ENCODE data around the gene KLHL2. TPM values are rescaled to one million over a fixed set of nuclear protein-coding genes. Genes with fewer than 3 reads are reported as not detected.

KLHL2 gene
- polyA plus RNA-seq, 3 donors: 6.9 to 22.6 (median 11.1) TPM

- TF ChIP-seq, protein P1, sequence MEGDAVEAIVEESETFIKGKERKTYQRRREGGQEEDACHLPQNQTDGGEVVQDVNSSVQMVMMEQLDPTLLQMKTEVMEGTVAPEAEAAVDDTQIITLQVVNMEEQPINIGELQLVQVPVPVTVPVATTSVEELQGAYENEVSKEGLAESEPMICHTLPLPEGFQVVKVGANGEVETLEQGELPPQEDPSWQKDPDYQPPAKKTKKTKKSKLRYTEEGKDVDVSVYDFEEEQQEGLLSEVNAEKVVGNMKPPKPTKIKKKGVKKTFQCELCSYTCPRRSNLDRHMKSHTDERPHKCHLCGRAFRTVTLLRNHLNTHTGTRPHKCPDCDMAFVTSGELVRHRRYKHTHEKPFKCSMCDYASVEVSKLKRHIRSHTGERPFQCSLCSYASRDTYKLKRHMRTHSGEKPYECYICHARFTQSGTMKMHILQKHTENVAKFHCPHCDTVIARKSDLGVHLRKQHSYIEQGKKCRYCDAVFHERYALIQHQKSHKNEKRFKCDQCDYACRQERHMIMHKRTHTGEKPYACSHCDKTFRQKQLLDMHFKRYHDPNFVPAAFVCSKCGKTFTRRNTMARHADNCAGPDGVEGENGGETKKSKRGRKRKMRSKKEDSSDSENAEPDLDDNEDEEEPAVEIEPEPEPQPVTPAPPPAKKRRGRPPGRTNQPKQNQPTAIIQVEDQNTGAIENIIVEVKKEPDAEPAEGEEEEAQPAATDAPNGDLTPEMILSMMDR (IDR thresholded peaks at IDR 0.05): no peak
- H2AFZ ChIP-seq (ENCODE audit: insufficient read depth, low read depth, low read length, poor library complexity, severe bottlenecking): peak overlapping the region; percentile 76
- H3K9me3 ChIP-seq (replicated peaks in 1 of 2; ENCODE audit: control insufficient read depth in 1 of 2, insufficient read depth in 1 of 2, low read length in 2 of 2): no peaks in the 10 kb centered on the region
- peaks cover 13 to 22% of the 10 kb centered on the region in 2 donors for H3K36me3 ChIP-seq (replicated peaks in 1 of 2; ENCODE audit: control insufficient read depth in 1 of 2, insufficient read depth in 2 of 2, low read length in 2 of 2)
- peak overlapping the region; percentile 76 to 89 for H3K27ac ChIP-seq (ENCODE audit: low read depth in 1 of 2, low read length in 2 of 2)
- Mint-ChIP-seq H3K27me3 (ENCODE audit: low read depth in 3 of 3) (no peaks in the 10 kb centered on the region), H3K9me3 (no peaks in the 10 kb centered on the region), H3K4me3 (peak overlapping the region; percentile 72 to 91), H3K36me3 (peaks cover 23 to 35% of the 10 kb centered on the region in 2 donors), H3K4me1 (peaks cover 50% of the 10 kb centered on the region), H3K27ac (peak overlapping the region; percentile 85 to 95 (median 94))
- H3K27me3 ChIP-seq (ENCODE audit: control insufficient read depth in 2 of 2, insufficient read depth in 2 of 2, low read length in 2 of 2): no peaks in the 10 kb centered on the region
- no peaks in the 10 kb centered on the region for H4K20me1 ChIP-seq (ENCODE audit: insufficient read depth, low read length)
- peak overlapping the region; percentile 12 to 69 (median 35) for H3K4me3 ChIP-seq (replicated peaks in 1 of 3; ENCODE audit: low read depth in 2 of 3, low read length in 3 of 3)
- intact Hi-C loops (cut with micrococcal nuclease): loop anchor here in 1 of 2 donors (5.0 kb wide), 1 partner anchor 32 kb away; the partner anchor contains the start of gene MSMO1
- H3K4me2 ChIP-seq (replicated peaks; ENCODE audit: extremely low read depth, low read length, poor library complexity, severe bottlenecking): peak overlapping the region; percentile 74
- peaks cover 61% of the 10 kb centered on the region for H3K79me2 ChIP-seq (ENCODE audit: insufficient read depth, low read length)
- H3K4me1 ChIP-seq (ENCODE audit: control insufficient read depth in 1 of 2, insufficient read depth in 2 of 2, low read length in 2 of 2): peaks cover 40 to 42% of the 10 kb centered on the region in 2 donors
- 14% methylated on average over 1 of the region's 5 CpGs for WGBS (ENCODE audit: insufficient coverage)
- peak in 2 of 3 donors; percentile 19 to 50 for DNase-seq
- H3K9ac ChIP-seq (ENCODE audit: insufficient read depth, low read length, poor library complexity, severe bottlenecking): peak overlapping the region; percentile 51
Observed at GRCh38 chr4:165294907-165295306, 87.5 kb downstream of the KLHL2 start.

GRCh38 chr4:165297626-165298025 lies 90.3 kb downstream of the KLHL2 start:
- Histone ChIP-seq H3K4me2 (replicated peaks; ENCODE audit: extremely low read depth, low read length, poor library complexity, severe bottlenecking) (no peak overlapping the region), H3K36me3 (replicated peaks in 1 of 2; ENCODE audit: control insufficient read depth in 1 of 2, insufficient read depth in 2 of 2, low read length in 2 of 2) (peaks cover 13 to 22% of the 10 kb centered on the region in 2 donors), H3K27me3 (ENCODE audit: control insufficient read depth in 2 of 2, insufficient read depth in 2 of 2, low read length in 2 of 2) (no peaks in the 10 kb centered on the region), H3K9me3 (replicated peaks in 1 of 2; ENCODE audit: control insufficient read depth in 1 of 2, insufficient read depth in 1 of 2, low read length in 2 of 2) (no peaks in the 10 kb centered on the region), H2AFZ (ENCODE audit: insufficient read depth, low read depth, low read length, poor library complexity, severe bottlenecking) (no peak overlapping the region), H3K79me2 (ENCODE audit: insufficient read depth, low read length) (peaks cover 56% of the 10 kb centered on the region), H4K20me1 (ENCODE audit: insufficient read depth, low read length) (no peaks in the 10 kb centered on the region), H3K4me1 (ENCODE audit: control insufficient read depth in 1 of 2, insufficient read depth in 2 of 2, low read length in 2 of 2) (peaks cover 48 to 64% of the 10 kb centered on the region in 2 donors), H3K9ac (ENCODE audit: insufficient read depth, low read length, poor library complexity, severe bottlenecking) (no peak overlapping the region), H3K4me3 (replicated peaks in 1 of 3; ENCODE audit: low read depth in 2 of 3, low read length in 3 of 3) (no peak overlapping the region), H3K27ac (ENCODE audit: low read depth in 1 of 2, low read length in 2 of 2) (no peak overlapping the region)
- Mint-ChIP-seq H3K4me1 (peaks cover 58% of the 10 kb centered on the region), H3K27ac (peak overlapping the region in 1 of 7 donors; percentile 42), H3K36me3 (peaks cover 25 to 34% of the 10 kb centered on the region in 2 donors), H3K4me3 (no peak overlapping the region), H3K9me3 (no peaks in the 10 kb centered on the region), H3K27me3 (ENCODE audit: low read depth in 3 of 3) (no peaks in the 10 kb centered on the region)
- TF ChIP-seq, protein P1 (IDR thresholded peaks at IDR 0.05): no peak
- 99% methylated on average over 8 of the region's 8 CpGs for WGBS (ENCODE audit: insufficient coverage)
- DNase-seq: no peak
- intact Hi-C loops (cut with micrococcal nuclease): no loop called here
